WTC11 (cell line): ENCODE data around the gene TIMM10. TPM values are rescaled to one million over a fixed set of nuclear protein-coding genes. Genes with fewer than 3 reads are reported as not detected.

Experiments
- ATAC-seq: fragments of 200-7000 bp; cut with Tn5 transposase; 2 replicates; pipeline ENCODE4 v1.10.0; 2021; ENCODE audit warnings: mild to moderate bottlenecking, moderate library complexity
- CTCF ChIA-PET: fragments of 300-600 bp; sonication (Branson Sonifier 250); formaldehyde crosslinking; loops from one replicate; lab custom pipeline; 2021; ENCODE audit warnings: antibody characterized with exemption; lab: Charles Lee
- POLR2A ChIA-PET: fragments of 350-600 bp; sonication (Branson Sonifier 250); formaldehyde crosslinking; loops from one replicate; lab custom pipeline; 2021; ENCODE audit warnings: antibody characterized with exemption; lab: Charles Lee
- DNase-seq: peaks from one replicate; pipeline ENCODE4 v3.0.0; 2021; ENCODE audit warnings: low spot score
- H3K27ac Mint-ChIP-seq: 2 replicates; pipeline ENCODE4 v1.8.0; 2021; ENCODE audit warnings: mixed read lengths
- H3K27me3 Mint-ChIP-seq: 2 replicates; pipeline ENCODE4 v1.8.0; 2021; ENCODE audit warnings: low read depth, mild to moderate bottlenecking, moderate library complexity, mixed read lengths
- H3K36me3 Mint-ChIP-seq: 2 replicates; pipeline ENCODE4 v1.8.0; 2021; ENCODE audit warnings: mixed read lengths
- H3K4me1 Mint-ChIP-seq: 2 replicates; pipeline ENCODE4 v1.8.0; 2022; ENCODE audit warnings: mixed read lengths
- H3K4me3 Mint-ChIP-seq: 2 replicates; pipeline ENCODE4 v1.8.0; 2021; ENCODE audit warnings: mild to moderate bottlenecking, moderate library complexity, mixed read lengths
- H3K9me3 Mint-ChIP-seq: 2 replicates; pipeline ENCODE4 v1.8.0; 2021; ENCODE audit warnings: mixed read lengths
- CBFB ChIP-seq: sonication (generic); formaldehyde crosslinking; IDR thresholded peaks from 2 replicates; pipeline ENCODE4 v1.8.1; 2022; ENCODE audit warnings: mild to moderate bottlenecking, low read depth, missing genetic modification reagents
- ELF4 ChIP-seq: sonication (generic); formaldehyde crosslinking; IDR thresholded peaks from 2 replicates; pipeline ENCODE4 v1.8.1; 2022; ENCODE audit warnings: low read depth, mild to moderate bottlenecking, moderate library complexity, missing genetic modification reagents
- ETV6 ChIP-seq: sonication (generic); formaldehyde crosslinking; IDR thresholded peaks from 2 replicates; pipeline ENCODE4 v1.8.1; 2022; ENCODE audit warnings: mild to moderate bottlenecking, missing genetic modification reagents
- FOXK1 ChIP-seq: sonication (generic); formaldehyde crosslinking; IDR thresholded peaks from 2 replicates; pipeline ENCODE4 v1.8.0; 2022; ENCODE audit warnings: mild to moderate bottlenecking, moderate library complexity, missing genetic modification reagents
- GABPB1 ChIP-seq: sonication (generic); formaldehyde crosslinking; IDR thresholded peaks from 2 replicates; pipeline ENCODE4 v1.8.1; 2023; ENCODE audit warnings: mild to moderate bottlenecking, missing genetic modification reagents
- HMGA2 ChIP-seq: fragments of 250-450 bp; sonication (Bioruptor Pico); IDR thresholded peaks from 2 replicates; pipeline ENCODE4 v1.4.0; 2021; ENCODE audit warnings: mild to moderate bottlenecking, moderate library complexity
- NR1H2 ChIP-seq: sonication (generic); formaldehyde crosslinking; IDR thresholded peaks from 2 replicates; pipeline ENCODE4 v1.9.0; 2021; ENCODE audit warnings: mild to moderate bottlenecking, moderate library complexity, missing genetic modification reagents
- NR2C2 ChIP-seq: sonication (generic); formaldehyde crosslinking; IDR thresholded peaks from 2 replicates; pipeline ENCODE4 v1.8.0; 2022; ENCODE audit warnings: mild to moderate bottlenecking, missing genetic modification reagents
- NR3C1 ChIP-seq: sonication (generic); formaldehyde crosslinking; conservative IDR thresholded peaks from 2 replicates; pipeline ENCODE4 v1.8.1; 2023; ENCODE audit warnings: low read depth, mild to moderate bottlenecking, missing genetic modification reagents
- RORB ChIP-seq: fragments of 250-450 bp; sonication (Bioruptor Pico); IDR thresholded peaks from 2 replicates; pipeline ENCODE4 v1.9.0; 2021; ENCODE audit warnings: mild to moderate bottlenecking
- TEAD4 ChIP-seq: sonication (generic); formaldehyde crosslinking; IDR thresholded peaks from 2 replicates; pipeline ENCODE4 v1.8.0; 2022; ENCODE audit warnings: mild to moderate bottlenecking, missing genetic modification reagents
- TP53 ChIP-seq: sonication (generic); formaldehyde crosslinking; IDR thresholded peaks from 2 replicates; pipeline ENCODE4 v1.8.1; 2023; ENCODE audit warnings: mild to moderate bottlenecking, missing genetic modification reagents
- ZBTB21 ChIP-seq: sonication (generic); formaldehyde crosslinking; IDR thresholded peaks from 2 replicates; pipeline ENCODE4 v1.8.1; 2023; ENCODE audit warnings: mild to moderate bottlenecking, missing genetic modification reagents, borderline replicate concordance
- ZNF138 ChIP-seq: sonication (generic); formaldehyde crosslinking; conservative IDR thresholded peaks from 2 replicates; pipeline ENCODE4 v1.8.1; 2022; ENCODE audit warnings: mild to moderate bottlenecking, moderate library complexity, missing genetic modification reagents
- ZNF263 ChIP-seq: sonication (generic); formaldehyde crosslinking; IDR thresholded peaks from 2 replicates; pipeline ENCODE4 v1.8.1; 2022; ENCODE audit warnings: low read depth, mild to moderate bottlenecking, moderate library complexity, missing genetic modification reagents
- ZNF396 ChIP-seq: fragments of 250-450 bp; sonication (Bioruptor Pico); IDR thresholded peaks from 2 replicates; pipeline ENCODE4 v1.8.0; 2021; ENCODE audit warnings: mild to moderate bottlenecking, moderate library complexity, borderline replicate concordance
- ZNF416 ChIP-seq: fragments of 250-450 bp; sonication (Bioruptor Pico); IDR thresholded peaks from 2 replicates; pipeline ENCODE4 v1.9.0; 2021; ENCODE audit warnings: mild to moderate bottlenecking, inconsistent platforms
- ZNF423 ChIP-seq: fragments of 250-450 bp; sonication (Bioruptor Pico); IDR thresholded peaks from 2 replicates; pipeline ENCODE4 v2.1.2; 2022; ENCODE audit warnings: mild to moderate bottlenecking, moderate library complexity
- total RNA-seq: library from RNA; stranded (reverse); gene quantifications from 3 replicates; pipeline ENCODE4 v1.2.3, GENCODE V29; 2021
- TF ChIP-seq, protein P1 (sequence below): fragments of 200-600 bp; IDR thresholded peaks from 2 replicates; pipeline ENCODE4 v1.8.0; 2022; ENCODE audit warnings: antibody characterized with exemption
- TF ChIP-seq, protein P2 (sequence below): sonication (generic); formaldehyde crosslinking; IDR thresholded peaks from 2 replicates; pipeline ENCODE4 v1.8.1; 2023; ENCODE audit warnings: mild to moderate bottlenecking, moderate library complexity, missing genetic modification reagents
- TF ChIP-seq, protein P3 (sequence below): sonication (generic); formaldehyde crosslinking; IDR thresholded peaks from 2 replicates; pipeline ENCODE4 v1.8.1; 2022; ENCODE audit warnings: mild to moderate bottlenecking, moderate library complexity, missing genetic modification reagents
- TF ChIP-seq, protein P4 (sequence below): sonication (generic); formaldehyde crosslinking; IDR thresholded peaks from 2 replicates; pipeline ENCODE4 v1.8.1; 2022; ENCODE audit warnings: low read depth, missing genetic modification reagents, borderline replicate concordance
- TF ChIP-seq, protein P5 (sequence below): sonication (generic); formaldehyde crosslinking; IDR thresholded peaks from 2 replicates; pipeline ENCODE4 v1.8.0; 2022; ENCODE audit warnings: mild to moderate bottlenecking, missing genetic modification reagents
- TF ChIP-seq, protein P6 (sequence below): sonication (generic); formaldehyde crosslinking; IDR thresholded peaks from 2 replicates; pipeline ENCODE4 v1.8.0; 2022; ENCODE audit warnings: mild to moderate bottlenecking, missing genetic modification reagents
- TF ChIP-seq, protein P7 (sequence below): sonication (generic); formaldehyde crosslinking; conservative IDR thresholded peaks from 2 replicates; pipeline ENCODE4 v1.8.1; 2022; ENCODE audit warnings: mild to moderate bottlenecking, missing genetic modification reagents

The TIMM10 gene
- total RNA-seq, 1 experiment from 2014 or later: 92.8 TPM

DNA sequence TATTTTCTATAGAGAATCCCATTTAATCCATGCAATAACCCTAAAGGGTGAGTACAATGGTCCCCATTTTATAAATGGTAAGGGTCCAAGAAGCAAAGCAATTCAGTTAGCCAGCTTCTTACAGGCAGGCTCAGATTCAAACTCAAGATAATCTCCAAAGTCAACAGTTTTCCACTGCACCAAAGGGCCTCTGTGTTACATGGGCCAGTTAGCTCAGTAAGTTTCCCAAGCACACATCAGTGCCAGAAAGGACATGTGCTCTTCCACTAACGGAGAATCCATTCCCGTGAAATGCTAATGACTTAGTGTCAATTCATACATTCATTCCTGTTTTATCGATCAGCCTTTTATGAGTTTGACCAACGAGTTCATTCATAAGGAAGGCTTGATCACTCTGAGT is 26.0 kb downstream of the TIMM10 start:
- POLR2A ChIA-PET: no interaction called here
- peaks cover 5% of the 10 kb centered on the region for H3K36me3 Mint-ChIP-seq
- H3K4me3 Mint-ChIP-seq: no peak overlapping the region
- no peak for TF ChIP-seq TEAD4 (CRISPR knock-in tag)
- TF ChIP-seq ZNF416 (CRISPR knock-in tag): no peak
- TF ChIP-seq RORB (CRISPR knock-in tag): no peak
- no peak for TF ChIP-seq NR3C1 (CRISPR knock-in tag)
- TF ChIP-seq ZNF263 (CRISPR knock-in tag): no peak
- TF ChIP-seq FOXK1 (CRISPR knock-in tag): no peak
- no peak for TF ChIP-seq ZNF138
- TF ChIP-seq, protein P1, sequence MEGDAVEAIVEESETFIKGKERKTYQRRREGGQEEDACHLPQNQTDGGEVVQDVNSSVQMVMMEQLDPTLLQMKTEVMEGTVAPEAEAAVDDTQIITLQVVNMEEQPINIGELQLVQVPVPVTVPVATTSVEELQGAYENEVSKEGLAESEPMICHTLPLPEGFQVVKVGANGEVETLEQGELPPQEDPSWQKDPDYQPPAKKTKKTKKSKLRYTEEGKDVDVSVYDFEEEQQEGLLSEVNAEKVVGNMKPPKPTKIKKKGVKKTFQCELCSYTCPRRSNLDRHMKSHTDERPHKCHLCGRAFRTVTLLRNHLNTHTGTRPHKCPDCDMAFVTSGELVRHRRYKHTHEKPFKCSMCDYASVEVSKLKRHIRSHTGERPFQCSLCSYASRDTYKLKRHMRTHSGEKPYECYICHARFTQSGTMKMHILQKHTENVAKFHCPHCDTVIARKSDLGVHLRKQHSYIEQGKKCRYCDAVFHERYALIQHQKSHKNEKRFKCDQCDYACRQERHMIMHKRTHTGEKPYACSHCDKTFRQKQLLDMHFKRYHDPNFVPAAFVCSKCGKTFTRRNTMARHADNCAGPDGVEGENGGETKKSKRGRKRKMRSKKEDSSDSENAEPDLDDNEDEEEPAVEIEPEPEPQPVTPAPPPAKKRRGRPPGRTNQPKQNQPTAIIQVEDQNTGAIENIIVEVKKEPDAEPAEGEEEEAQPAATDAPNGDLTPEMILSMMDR: no peak
- TF ChIP-seq, protein P2, sequence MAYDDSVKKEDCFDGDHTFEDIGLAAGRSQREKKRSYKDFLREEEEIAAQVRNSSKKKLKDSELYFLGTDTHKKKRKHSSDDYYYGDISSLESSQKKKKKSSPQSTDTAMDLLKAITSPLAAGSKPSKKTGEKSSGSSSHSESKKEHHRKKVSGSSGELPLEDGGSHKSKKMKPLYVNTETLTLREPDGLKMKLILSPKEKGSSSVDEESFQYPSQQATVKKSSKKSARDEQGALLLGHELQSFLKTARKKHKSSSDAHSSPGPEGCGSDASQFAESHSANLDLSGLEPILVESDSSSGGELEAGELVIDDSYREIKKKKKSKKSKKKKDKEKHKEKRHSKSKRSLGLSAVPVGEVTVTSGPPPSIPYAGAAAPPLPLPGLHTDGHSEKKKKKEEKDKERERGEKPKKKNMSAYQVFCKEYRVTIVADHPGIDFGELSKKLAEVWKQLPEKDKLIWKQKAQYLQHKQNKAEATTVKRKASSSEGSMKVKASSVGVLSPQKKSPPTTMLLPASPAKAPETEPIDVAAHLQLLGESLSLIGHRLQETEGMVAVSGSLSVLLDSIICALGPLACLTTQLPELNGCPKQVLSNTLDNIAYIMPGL (CRISPR knock-in tag): no peak
- no peak for TF ChIP-seq ZBTB21
- no peak for TF ChIP-seq ETV6
- TF ChIP-seq NR1H2 (CRISPR knock-in tag): no peak
- CTCF ChIA-PET: interaction anchor here (1.0 to 2.8 kb wide), 4 partner anchors 11 to 61 kb away, joined by 3 to 12 read pairs (median 4); no protein-coding TSS in a partner anchor
- no peaks in the 10 kb centered on the region for H3K27me3 Mint-ChIP-seq
- no peaks in the 10 kb centered on the region for H3K9me3 Mint-ChIP-seq
- H3K27ac Mint-ChIP-seq: no peak overlapping the region
- ATAC-seq: no peak
- peaks cover 40% of the 10 kb centered on the region for H3K4me1 Mint-ChIP-seq
- DNase-seq: no peak

DNA sequence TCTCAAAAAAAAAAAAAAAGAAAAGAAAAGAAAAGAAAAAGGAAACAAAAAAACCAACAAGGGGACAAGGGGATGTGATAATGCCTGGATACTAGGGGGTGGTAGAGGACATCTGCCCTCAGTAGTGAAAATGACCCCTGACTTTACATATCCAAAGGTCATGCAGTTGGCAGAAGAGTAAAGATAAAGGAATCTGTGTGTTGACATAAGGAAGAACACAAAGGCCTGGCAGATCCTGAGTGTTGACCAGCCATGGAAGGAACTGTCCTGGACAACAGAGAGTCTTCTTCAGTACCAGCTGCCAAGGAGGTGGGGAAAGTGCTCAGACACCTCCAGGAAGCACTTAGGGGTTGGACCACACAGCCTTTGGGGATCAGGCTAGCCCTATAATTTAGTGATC is 27.7 kb downstream of the TIMM10 start:
- Mint-ChIP-seq H3K4me1 (peaks cover 40% of the 10 kb centered on the region), H3K27me3 (no peaks in the 10 kb centered on the region; the same call in 1 of the 2 replicates), H3K36me3 (peaks cover 5% of the 10 kb centered on the region), H3K27ac (no peak overlapping the region), H3K9me3 (no peaks in the 10 kb centered on the region), H3K4me3 (no peak overlapping the region)
- ChIA-PET CTCF (interaction anchor here (0.6 to 4.8 kb wide), 9 partner anchors 10 to 283 kb away, joined by 3 to 66 read pairs (median 4); partner anchors contain the start of gene SLC43A1), POLR2A (interaction anchor here (0.5 to 1.3 kb wide), 3 partner anchors 12 to 137 kb away, joined by 3 to 4 read pairs (median 4); partner anchors contain the start of gene SLC43A1)
- no peak for DNase-seq
- ATAC-seq: no peak
- TF ChIP-seq, protein P3, sequence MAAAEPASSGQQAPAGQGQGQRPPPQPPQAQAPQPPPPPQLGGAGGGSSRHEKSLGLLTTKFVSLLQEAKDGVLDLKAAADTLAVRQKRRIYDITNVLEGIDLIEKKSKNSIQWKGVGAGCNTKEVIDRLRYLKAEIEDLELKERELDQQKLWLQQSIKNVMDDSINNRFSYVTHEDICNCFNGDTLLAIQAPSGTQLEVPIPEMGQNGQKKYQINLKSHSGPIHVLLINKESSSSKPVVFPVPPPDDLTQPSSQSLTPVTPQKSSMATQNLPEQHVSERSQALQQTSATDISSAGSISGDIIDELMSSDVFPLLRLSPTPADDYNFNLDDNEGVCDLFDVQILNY (CRISPR knock-in tag): no peak
- TF ChIP-seq ZNF396: no peak
- TF ChIP-seq, protein P4, sequence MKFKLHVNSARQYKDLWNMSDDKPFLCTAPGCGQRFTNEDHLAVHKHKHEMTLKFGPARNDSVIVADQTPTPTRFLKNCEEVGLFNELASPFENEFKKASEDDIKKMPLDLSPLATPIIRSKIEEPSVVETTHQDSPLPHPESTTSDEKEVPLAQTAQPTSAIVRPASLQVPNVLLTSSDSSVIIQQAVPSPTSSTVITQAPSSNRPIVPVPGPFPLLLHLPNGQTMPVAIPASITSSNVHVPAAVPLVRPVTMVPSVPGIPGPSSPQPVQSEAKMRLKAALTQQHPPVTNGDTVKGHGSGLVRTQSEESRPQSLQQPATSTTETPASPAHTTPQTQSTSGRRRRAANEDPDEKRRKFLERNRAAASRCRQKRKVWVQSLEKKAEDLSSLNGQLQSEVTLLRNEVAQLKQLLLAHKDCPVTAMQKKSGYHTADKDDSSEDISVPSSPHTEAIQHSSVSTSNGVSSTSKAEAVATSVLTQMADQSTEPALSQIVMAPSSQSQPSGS (CRISPR knock-in tag): no peak
- TF ChIP-seq, protein P5, sequence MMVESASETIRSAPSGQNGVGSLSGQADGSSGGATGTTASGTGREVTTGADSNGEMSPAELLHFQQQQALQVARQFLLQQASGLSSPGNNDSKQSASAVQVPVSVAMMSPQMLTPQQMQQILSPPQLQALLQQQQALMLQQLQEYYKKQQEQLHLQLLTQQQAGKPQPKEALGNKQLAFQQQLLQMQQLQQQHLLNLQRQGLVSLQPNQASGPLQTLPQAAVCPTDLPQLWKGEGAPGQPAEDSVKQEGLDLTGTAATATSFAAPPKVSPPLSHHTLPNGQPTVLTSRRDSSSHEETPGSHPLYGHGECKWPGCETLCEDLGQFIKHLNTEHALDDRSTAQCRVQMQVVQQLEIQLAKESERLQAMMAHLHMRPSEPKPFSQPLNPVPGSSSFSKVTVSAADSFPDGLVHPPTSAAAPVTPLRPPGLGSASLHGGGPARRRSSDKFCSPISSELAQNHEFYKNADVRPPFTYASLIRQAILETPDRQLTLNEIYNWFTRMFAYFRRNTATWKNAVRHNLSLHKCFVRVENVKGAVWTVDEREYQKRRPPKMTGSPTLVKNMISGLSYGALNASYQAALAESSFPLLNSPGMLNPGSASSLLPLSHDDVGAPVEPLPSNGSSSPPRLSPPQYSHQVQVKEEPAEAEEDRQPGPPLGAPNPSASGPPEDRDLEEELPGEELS (CRISPR knock-in tag): no peak
- no peak for TF ChIP-seq ZNF263 (CRISPR knock-in tag)
- no peak for TF ChIP-seq GABPB1 (CRISPR knock-in tag)
- no peak for TF ChIP-seq HMGA2 (CRISPR knock-in tag)
- TF ChIP-seq, protein P6, sequence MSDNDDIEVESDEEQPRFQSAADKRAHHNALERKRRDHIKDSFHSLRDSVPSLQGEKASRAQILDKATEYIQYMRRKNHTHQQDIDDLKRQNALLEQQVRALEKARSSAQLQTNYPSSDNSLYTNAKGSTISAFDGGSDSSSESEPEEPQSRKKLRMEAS (CRISPR knock-in tag): no peak
- no peak for TF ChIP-seq TP53 (CRISPR knock-in tag)
- no peak for TF ChIP-seq ZNF423 (CRISPR knock-in tag)
- TF ChIP-seq NR2C2 (CRISPR knock-in tag): no peak
- TF ChIP-seq RORB (CRISPR knock-in tag): no peak
- no peak for TF ChIP-seq CBFB
- no peak for TF ChIP-seq FOXK1 (CRISPR knock-in tag)
- no peak for TF ChIP-seq ELF4
- TF ChIP-seq TEAD4 (CRISPR knock-in tag): no peak
- TF ChIP-seq, protein P7, sequence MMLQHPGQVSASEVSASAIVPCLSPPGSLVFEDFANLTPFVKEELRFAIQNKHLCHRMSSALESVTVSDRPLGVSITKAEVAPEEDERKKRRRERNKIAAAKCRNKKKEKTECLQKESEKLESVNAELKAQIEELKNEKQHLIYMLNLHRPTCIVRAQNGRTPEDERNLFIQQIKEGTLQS (CRISPR knock-in tag): no peak
